DOHH2 (cell line): ENCODE measurements around the gene PCYT1A.
A peak's percentile ranks its signal among the peaks of the same experiment; 100 is the strongest.

ENCODE experiments used
- H3F3A ChIP-seq: fragments of 200-600 bp; sonication (generic), shearing (Covaris generic); 2 replicates; pipeline ENCODE4 v1.6.0; 2016; ENCODE audit warnings: antibody characterized with exemption, mild to moderate bottlenecking; ENCODE audit not compliant: control insufficient read depth, insufficient read depth
- H3K27ac ChIP-seq: fragments of 200-600 bp; sonication (generic); 2 replicates; pipeline ENCODE4 v1.5.1; 2014; ENCODE audit warnings: low read depth, mild to moderate bottlenecking, low read length, moderate library complexity
- H3K27me3 ChIP-seq: fragments of 200-600 bp; sonication (generic); 2 replicates; pipeline ENCODE4 v1.6.1; 2014; ENCODE audit warnings: mild to moderate bottlenecking, low read length, mixed read lengths; ENCODE audit not compliant: control insufficient read depth
- H3K36me3 ChIP-seq: fragments of 200-600 bp; sonication (generic); 2 replicates; pipeline ENCODE4 v1.6.1; 2014; ENCODE audit warnings: mild to moderate bottlenecking, low read length, moderate library complexity, mixed read lengths; ENCODE audit not compliant: control insufficient read depth
- H3K4me1 ChIP-seq: fragments of 200-600 bp; sonication (generic); 2 replicates; pipeline ENCODE4 v1.6.1; 2014; ENCODE audit warnings: mild to moderate bottlenecking, low read length, mixed read lengths; ENCODE audit not compliant: control insufficient read depth
- H3K4me2 ChIP-seq: fragments of 200-600 bp; sonication (generic); 2 replicates; pipeline ENCODE4 v1.6.0; 2014; ENCODE audit warnings: mild to moderate bottlenecking, low read length, moderate library complexity
- H3K4me3 ChIP-seq: fragments of 200-600 bp; sonication (generic); 2 replicates; pipeline ENCODE4 v1.5.1; 2014; ENCODE audit warnings: mild to moderate bottlenecking, low read length, mixed read lengths
- H3K79me2 ChIP-seq: fragments of 200-600 bp; sonication (generic); 2 replicates; pipeline ENCODE4 v1.6.1; 2014; ENCODE audit warnings: mild to moderate bottlenecking, low read length, mixed read lengths; ENCODE audit not compliant: control insufficient read depth
- H3K9me2 ChIP-seq: fragments of 200-600 bp; sonication (generic); replicated peaks from 2 replicates; pipeline ENCODE4 v1.6.1; 2014; ENCODE audit warnings: mild to moderate bottlenecking, low read length, mixed read lengths; ENCODE audit not compliant: control insufficient read depth
- H3K9me3 ChIP-seq: fragments of 200-600 bp; sonication (generic); 2 replicates; pipeline ENCODE4 v1.6.1; 2014; ENCODE audit warnings: antibody characterized with exemption, low read length, mixed read lengths; ENCODE audit not compliant: control insufficient read depth, insufficient read depth
- H4K20me1 ChIP-seq: fragments of 200-600 bp; sonication (generic); 2 replicates; pipeline ENCODE4 v1.6.0; 2014; ENCODE audit warnings: low read depth, mild to moderate bottlenecking, antibody characterized with exemption, low read length, moderate library complexity; ENCODE audit not compliant: control insufficient read depth, insufficient read depth
- CTCF ChIP-seq: fragments of 200-600 bp; sonication (generic); IDR thresholded peaks from one replicate; pipeline ENCODE4 v1.5.1; 2014; ENCODE audit warnings: antibody characterized with exemption, mild to moderate bottlenecking, low read depth, low read length; ENCODE audit not compliant: poor library complexity, severe bottlenecking
- EZH2phosphoT487 ChIP-seq: fragments of 200-600 bp; sonication (generic); IDR thresholded peaks from 2 replicates; pipeline ENCODE4 v1.6.1; 2017; ENCODE audit warnings: borderline replicate concordance, mild to moderate bottlenecking, antibody characterized with exemption, low read length, moderate library complexity, mixed read lengths

PCYT1A gene

GRCh38 chr3:196287440-196288140 is at the start of gene PCYT1A:
Gene PCYT1A, minus strand, starts transcription at chr3:196287726. Its CDS starts 17,195 bp downstream, at chr3:196270531.
- peaks cover 10% of the 10 kb centered on the region for H3F3A ChIP-seq
- no peaks in the 10 kb centered on the region for H3K9me3 ChIP-seq
- 0 out of 2 replicates have a peak, but pooled peaks cover 2% of the 10 kb centered on the region for H4K20me1 ChIP-seq
- H3K27ac ChIP-seq, result 0 out of 2 replicates have a peak within 1 kb of the TSS, but pooled peaks have one; percentile 17
- H3K9me2 ChIP-seq, result no peaks in the 10 kb centered on the region
- TF ChIP-seq EZH2phosphoT487 (no peak), CTCF (no peak)
- peaks cover 27% of the 10 kb centered on the region for H3K79me2 ChIP-seq
- H3K36me3 ChIP-seq, result no peaks in the 10 kb centered on the region; the same call in 1 of the 2 replicates
- peak within 1 kb of the TSS; percentile 75 for H3K4me2 ChIP-seq
- H3K4me1 ChIP-seq, result peaks cover 29% of the 10 kb centered on the region
- no peaks in the 10 kb centered on the region for H3K27me3 ChIP-seq
- peak within 1 kb of the TSS; percentile 92 for H3K4me3 ChIP-seq

DNA sequence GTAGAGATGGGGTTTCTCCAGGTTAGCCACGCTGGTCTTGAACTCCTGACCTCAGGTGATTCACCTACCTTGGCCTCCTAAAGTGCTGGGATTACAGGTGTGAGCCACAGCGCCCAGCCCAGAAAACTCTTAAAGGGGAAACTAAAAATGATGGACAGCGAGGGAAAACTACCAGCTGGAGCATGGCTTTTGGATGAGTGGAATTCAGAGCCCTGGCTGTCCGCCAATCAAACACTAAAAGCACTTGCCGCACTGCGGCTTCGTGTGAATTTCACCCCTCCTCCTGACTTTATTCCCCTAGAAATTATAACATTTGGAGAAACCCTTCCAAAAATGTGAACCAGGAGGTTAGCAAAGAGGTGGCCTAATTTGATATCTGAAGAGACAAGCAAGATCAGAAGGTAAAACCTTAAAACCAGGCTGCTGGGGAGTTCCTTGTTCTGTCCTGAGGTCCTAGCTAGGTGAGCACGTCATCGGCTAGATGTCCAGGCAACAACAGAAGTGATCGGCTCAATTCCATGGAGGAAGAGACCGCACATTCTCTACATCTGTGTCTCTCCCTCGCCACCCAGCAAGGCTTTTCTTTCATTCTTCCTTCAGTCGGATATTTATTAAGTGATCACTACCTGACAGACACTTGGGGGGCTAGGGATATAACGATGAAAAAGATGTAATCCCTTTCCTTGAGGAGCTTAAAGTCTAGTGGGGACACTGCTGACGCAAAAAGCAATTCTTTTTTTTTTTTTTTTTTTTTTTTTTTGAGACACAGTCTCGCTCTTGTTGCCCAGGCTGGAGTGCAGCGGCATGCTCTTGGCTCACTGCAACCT is 49.0 kb upstream of the PCYT1A start:
- Histone ChIP-seq H3K9me2 (no peaks in the 10 kb centered on the region), H3K27me3 (no peaks in the 10 kb centered on the region), H4K20me1 (no peaks in the 10 kb centered on the region), H3K79me2 (no peaks in the 10 kb centered on the region), H3K36me3 (no peaks in the 10 kb centered on the region), H3K4me2 (no peak overlapping the region), H3K9me3 (no peaks in the 10 kb centered on the region), H3K27ac (no peak overlapping the region), H3K4me3 (no peak overlapping the region), H3F3A (no peaks in the 10 kb centered on the region), H3K4me1 (no peaks in the 10 kb centered on the region)
- TF ChIP-seq CTCF (no peak), EZH2phosphoT487 (no peak)

DNA sequence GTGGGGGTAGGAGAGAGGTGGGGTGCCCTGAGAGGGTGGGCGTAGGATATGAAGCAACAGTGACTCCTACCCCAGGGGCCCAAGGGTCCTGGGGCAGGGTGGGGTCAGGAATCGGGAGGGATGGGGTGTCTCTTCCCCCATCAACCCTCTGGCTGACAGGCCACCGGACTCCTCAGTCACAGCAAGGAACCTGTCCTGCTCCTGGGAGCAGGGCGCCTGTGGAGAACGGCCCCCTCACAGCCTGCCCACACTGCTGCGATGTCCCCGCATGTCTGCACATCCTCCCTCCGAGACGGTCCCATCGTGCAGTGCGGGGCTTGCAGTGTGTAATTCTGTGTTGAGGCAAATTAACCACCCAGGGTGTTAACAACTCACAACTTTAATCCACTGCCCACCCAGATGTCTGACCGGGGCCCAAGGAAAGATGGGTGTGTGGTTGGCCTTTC is 48.0 kb upstream of the PCYT1A start:
- no peaks in the 10 kb centered on the region for H3K36me3 ChIP-seq
- H3F3A ChIP-seq, result no peaks in the 10 kb centered on the region
- H3K9me2 ChIP-seq, result no peaks in the 10 kb centered on the region
- no peaks in the 10 kb centered on the region for H3K79me2 ChIP-seq
- H3K4me3 ChIP-seq, result no peak overlapping the region
- no peaks in the 10 kb centered on the region for H3K4me1 ChIP-seq
- no peaks in the 10 kb centered on the region for H3K9me3 ChIP-seq
- TF ChIP-seq EZH2phosphoT487, result no peak
- no peak for TF ChIP-seq CTCF
- no peaks in the 10 kb centered on the region for H3K27me3 ChIP-seq
- H4K20me1 ChIP-seq, result no peaks in the 10 kb centered on the region
- H3K27ac ChIP-seq, result no peak overlapping the region
- H3K4me2 ChIP-seq, result no peak overlapping the region
